HepG2 (cell line): Measurements from ENCODE around the gene DPEP1. TPM values are rescaled to one million over a fixed set of nuclear protein-coding genes. Genes with fewer than 3 reads are reported as not detected.

Experiments used
- HOXA3 ChIP-seq: sonication (generic); formaldehyde crosslinking; IDR thresholded peaks from 2 replicates; pipeline ENCODE4 v1.5.0; 2020; ENCODE audit warnings: missing genetic modification reagents
- MAZ ChIP-seq, 2 experiments: sonication (generic) in 1 of 2; formaldehyde crosslinking in 1 of 2; IDR thresholded peaks; 2 replicates each; pipeline versions ENCODE4 v1.5.0 to v1.6.1; 2012 to 2020; ENCODE audit warnings: low read depth in 2 of 2, mild to moderate bottlenecking in 2 of 2, borderline replicate concordance in 1 of 2, improper control_type of control experiment in 1 of 2, low read length in 1 of 2, missing genetic modification reagents in 1 of 2, moderate library complexity in 1 of 2
- NONO ChIP-seq, 2 experiments: fragments of 450-650 bp in 1 of 2; sonication (generic) in 1 of 2; formaldehyde crosslinking in 1 of 2; IDR thresholded peaks in 1 of 2; conservative IDR thresholded peaks in 1 of 2; 2 replicates each; pipeline versions ENCODE4 v1.6.1 to v1.8.0; 2017 to 2022; ENCODE audit warnings: mild to moderate bottlenecking in 1 of 2, missing genetic modification reagents in 1 of 2, moderate library complexity in 1 of 2
- SP5 ChIP-seq: IDR thresholded peaks from 2 replicates; pipeline ENCODE4 v1.6.1; 2016; ENCODE audit warnings: low read depth, borderline replicate concordance
- ZNF546 ChIP-seq: sonication (generic); formaldehyde crosslinking; conservative IDR thresholded peaks from 2 replicates; pipeline ENCODE4 v1.8.1; 2023; ENCODE audit warnings: mild to moderate bottlenecking, missing genetic modification reagents
- ZNF629 ChIP-seq: sonication (generic); formaldehyde crosslinking; conservative IDR thresholded peaks from 2 replicates; pipeline ENCODE4 v1.5.0; 2020; ENCODE audit warnings: missing genetic modification reagents
- ZNF746 ChIP-seq: sonication (generic); formaldehyde crosslinking; IDR thresholded peaks from 2 replicates; pipeline ENCODE4 v1.8.0; 2022; ENCODE audit warnings: mild to moderate bottlenecking, missing genetic modification reagents
- polyA plus RNA-seq, 8 experiments: library from polyadenylated mRNA; depleted of rRNA in 3 of 8; stranded (reverse) in 7 of 8; unstranded in 1 of 8; fragments of >200 nt; fragmentation: Illumina TruSeq in 4 of 8; extraction: Trizol in 4 of 8; gene quantifications; 2 replicates each; pipeline versions ENCODE4 v1.2.1 to v1.2.3, GENCODE V29; 2011 to 2016; ENCODE audit warnings: low read depth in 4 of 8, missing spikeins in 1 of 8, mixed read lengths in 1 of 8; ENCODE audit not compliant: insufficient read depth in 1 of 8
- total RNA-seq, 5 experiments: library from RNA; depleted of rRNA; stranded (reverse); fragments of >200 nt; fragmentation: Illumina TruSeq; extraction: Trizol; gene quantifications; 2 replicates each; pipeline ENCODE4 v1.2.3, GENCODE V29; 2016; ENCODE audit warnings: low read depth in 1 of 5
- TF ChIP-seq, protein P1 (sequence below), 2 experiments: sonication (generic) in 1 of 2; formaldehyde crosslinking in 1 of 2; IDR thresholded peaks; 2 replicates each; pipeline versions ENCODE4 v1.4.0 to v1.6.1; 2016 to 2020; ENCODE audit warnings: borderline replicate concordance in 1 of 2, low read depth in 1 of 2, mild to moderate bottlenecking in 1 of 2, missing genetic modification reagents in 1 of 2
- TF ChIP-seq, protein P2 (sequence below): sonication (generic); formaldehyde crosslinking; IDR thresholded peaks from 2 replicates; pipeline ENCODE4 v1.5.0; 2020; ENCODE audit warnings: mild to moderate bottlenecking, missing genetic modification reagents, moderate library complexity
- TF ChIP-seq, protein P3 (sequence below): sonication (generic); formaldehyde crosslinking; IDR thresholded peaks from 2 replicates; pipeline ENCODE4 v1.5.0; 2020; ENCODE audit warnings: mild to moderate bottlenecking, missing genetic modification reagents
- TF ChIP-seq, protein P4 (sequence below): conservative IDR thresholded peaks from 2 replicates; pipeline ENCODE4 v1.6.1; 2018; ENCODE audit warnings: missing genetic modification reagents

Gene DPEP1
- total and polyA plus RNA-seq, 2 of the 13 experiments (the other 11 are each of a cell fraction or from before 2014, with no cell fraction given) = 37.6 to 52.2 TPM

DNA sequence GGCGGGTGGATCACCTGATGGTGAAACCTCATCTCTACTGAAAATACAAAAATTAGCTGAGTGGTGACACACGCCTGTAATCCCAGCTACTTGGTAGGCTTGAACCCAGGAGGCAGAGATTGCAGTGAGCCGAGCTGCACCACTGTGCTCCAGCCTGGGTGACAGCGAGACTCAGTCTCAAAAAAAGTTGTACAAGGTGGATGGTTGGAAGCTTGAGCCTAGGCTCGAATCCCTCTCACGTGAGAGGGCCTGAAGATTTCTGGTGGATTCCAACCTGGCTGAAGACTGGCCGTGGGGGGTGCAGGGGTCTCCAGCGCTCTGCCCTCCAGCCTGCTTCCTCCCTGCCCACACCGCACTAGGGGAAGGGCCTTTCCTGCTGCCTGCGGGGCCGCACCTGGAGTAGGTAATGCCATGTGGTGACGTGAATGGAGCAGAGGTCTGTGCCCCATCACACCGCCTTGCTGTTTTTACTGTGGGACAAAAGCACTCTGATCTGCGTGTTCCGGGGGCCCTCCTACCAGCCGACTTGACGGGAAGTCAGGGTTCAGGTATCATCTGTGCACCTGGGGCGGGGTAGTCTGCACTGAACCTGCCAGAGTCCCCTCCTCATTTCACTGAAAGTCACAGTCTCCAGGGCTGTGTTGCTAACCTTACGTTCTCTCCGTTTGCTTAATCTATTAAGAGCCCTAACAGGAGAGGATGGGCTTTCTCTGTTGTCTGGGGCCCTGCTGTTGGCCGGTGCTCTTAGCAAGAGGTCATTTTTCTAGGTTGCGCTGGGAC is 48.8 kb upstream of the DPEP1 start (continued):
- TF ChIP-seq, protein P1, sequence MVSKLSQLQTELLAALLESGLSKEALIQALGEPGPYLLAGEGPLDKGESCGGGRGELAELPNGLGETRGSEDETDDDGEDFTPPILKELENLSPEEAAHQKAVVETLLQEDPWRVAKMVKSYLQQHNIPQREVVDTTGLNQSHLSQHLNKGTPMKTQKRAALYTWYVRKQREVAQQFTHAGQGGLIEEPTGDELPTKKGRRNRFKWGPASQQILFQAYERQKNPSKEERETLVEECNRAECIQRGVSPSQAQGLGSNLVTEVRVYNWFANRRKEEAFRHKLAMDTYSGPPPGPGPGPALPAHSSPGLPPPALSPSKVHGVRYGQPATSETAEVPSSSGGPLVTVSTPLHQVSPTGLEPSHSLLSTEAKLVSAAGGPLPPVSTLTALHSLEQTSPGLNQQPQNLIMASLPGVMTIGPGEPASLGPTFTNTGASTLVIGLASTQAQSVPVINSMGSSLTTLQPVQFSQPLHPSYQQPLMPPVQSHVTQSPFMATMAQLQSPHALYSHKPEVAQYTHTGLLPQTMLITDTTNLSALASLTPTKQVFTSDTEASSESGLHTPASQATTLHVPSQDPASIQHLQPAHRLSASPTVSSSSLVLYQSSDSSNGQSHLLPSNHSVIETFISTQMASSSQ (IDR thresholded peaks at IDR 0.05; ENCODE audit: low read depth) = no peak
- TF ChIP-seq, protein P1 (CRISPR knock-in tag; IDR thresholded peaks at IDR 0.05; ENCODE audit: borderline replicate concordance) = peak; percentile 4; the same call in 1 of the 2 replicates
- TF ChIP-seq ZNF746 = no peak
- TF ChIP-seq HOXA3 (CRISPR knock-in tag) = 0 out of 2 replicates have a peak, but pooled peaks have one; percentile 13
- TF ChIP-seq, protein P2, sequence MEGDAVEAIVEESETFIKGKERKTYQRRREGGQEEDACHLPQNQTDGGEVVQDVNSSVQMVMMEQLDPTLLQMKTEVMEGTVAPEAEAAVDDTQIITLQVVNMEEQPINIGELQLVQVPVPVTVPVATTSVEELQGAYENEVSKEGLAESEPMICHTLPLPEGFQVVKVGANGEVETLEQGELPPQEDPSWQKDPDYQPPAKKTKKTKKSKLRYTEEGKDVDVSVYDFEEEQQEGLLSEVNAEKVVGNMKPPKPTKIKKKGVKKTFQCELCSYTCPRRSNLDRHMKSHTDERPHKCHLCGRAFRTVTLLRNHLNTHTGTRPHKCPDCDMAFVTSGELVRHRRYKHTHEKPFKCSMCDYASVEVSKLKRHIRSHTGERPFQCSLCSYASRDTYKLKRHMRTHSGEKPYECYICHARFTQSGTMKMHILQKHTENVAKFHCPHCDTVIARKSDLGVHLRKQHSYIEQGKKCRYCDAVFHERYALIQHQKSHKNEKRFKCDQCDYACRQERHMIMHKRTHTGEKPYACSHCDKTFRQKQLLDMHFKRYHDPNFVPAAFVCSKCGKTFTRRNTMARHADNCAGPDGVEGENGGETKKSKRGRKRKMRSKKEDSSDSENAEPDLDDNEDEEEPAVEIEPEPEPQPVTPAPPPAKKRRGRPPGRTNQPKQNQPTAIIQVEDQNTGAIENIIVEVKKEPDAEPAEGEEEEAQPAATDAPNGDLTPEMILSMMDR (CRISPR knock-in tag) = peak; percentile 15; the same call in 1 of the 2 replicates
- no peak for TF ChIP-seq NONO (IDR thresholded peaks at IDR 0.05)
- 0 out of 2 replicates have a peak, but pooled peaks have one; percentile 13 for TF ChIP-seq NONO (CRISPR knock-in tag; conservative IDR thresholded peaks at IDR 0.05)
- TF ChIP-seq, protein P3, sequence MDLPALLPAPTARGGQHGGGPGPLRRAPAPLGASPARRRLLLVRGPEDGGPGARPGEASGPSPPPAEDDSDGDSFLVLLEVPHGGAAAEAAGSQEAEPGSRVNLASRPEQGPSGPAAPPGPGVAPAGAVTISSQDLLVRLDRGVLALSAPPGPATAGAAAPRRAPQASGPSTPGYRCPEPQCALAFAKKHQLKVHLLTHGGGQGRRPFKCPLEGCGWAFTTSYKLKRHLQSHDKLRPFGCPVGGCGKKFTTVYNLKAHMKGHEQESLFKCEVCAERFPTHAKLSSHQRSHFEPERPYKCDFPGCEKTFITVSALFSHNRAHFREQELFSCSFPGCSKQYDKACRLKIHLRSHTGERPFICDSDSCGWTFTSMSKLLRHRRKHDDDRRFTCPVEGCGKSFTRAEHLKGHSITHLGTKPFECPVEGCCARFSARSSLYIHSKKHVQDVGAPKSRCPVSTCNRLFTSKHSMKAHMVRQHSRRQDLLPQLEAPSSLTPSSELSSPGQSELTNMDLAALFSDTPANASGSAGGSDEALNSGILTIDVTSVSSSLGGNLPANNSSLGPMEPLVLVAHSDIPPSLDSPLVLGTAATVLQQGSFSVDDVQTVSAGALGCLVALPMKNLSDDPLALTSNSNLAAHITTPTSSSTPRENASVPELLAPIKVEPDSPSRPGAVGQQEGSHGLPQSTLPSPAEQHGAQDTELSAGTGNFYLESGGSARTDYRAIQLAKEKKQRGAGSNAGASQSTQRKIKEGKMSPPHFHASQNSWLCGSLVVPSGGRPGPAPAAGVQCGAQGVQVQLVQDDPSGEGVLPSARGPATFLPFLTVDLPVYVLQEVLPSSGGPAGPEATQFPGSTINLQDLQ = 0 out of 2 replicates have a peak, but pooled peaks have one; percentile 24
- TF ChIP-seq, protein P4, sequence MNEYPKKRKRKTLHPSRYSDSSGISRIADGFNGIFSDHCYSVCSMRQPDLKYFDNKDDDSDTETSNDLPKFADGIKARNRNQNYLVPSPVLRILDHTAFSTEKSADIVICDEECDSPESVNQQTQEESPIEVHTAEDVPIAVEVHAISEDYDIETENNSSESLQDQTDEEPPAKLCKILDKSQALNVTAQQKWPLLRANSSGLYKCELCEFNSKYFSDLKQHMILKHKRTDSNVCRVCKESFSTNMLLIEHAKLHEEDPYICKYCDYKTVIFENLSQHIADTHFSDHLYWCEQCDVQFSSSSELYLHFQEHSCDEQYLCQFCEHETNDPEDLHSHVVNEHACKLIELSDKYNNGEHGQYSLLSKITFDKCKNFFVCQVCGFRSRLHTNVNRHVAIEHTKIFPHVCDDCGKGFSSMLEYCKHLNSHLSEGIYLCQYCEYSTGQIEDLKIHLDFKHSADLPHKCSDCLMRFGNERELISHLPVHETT (CRISPR knock-in tag) = no peak
- TF ChIP-seq MAZ (IDR thresholded peaks at IDR 0.05; ENCODE audit: borderline replicate concordance, low read depth, low read length) = no peak
- TF ChIP-seq MAZ (CRISPR knock-in tag; IDR thresholded peaks at IDR 0.05; ENCODE audit: low read depth) = 0 out of 2 replicates have a peak, but pooled peaks have one; percentile 15
- TF ChIP-seq ZNF629 = peak; percentile 37; the same call in 1 of the 2 replicates
- TF ChIP-seq ZNF546 (CRISPR knock-in tag) = no peak
- peak; percentile 24; the same call in 1 of the 2 replicates for TF ChIP-seq SP5 (CRISPR knock-in tag)
